Muscle of leg (tissue), 11 donors: Measurements from ENCODE around the gene IRF2. TPM values are rescaled to one million over a fixed set of nuclear protein-coding genes. Genes with fewer than 3 reads are reported as not detected.
"Not testable (repeated sequence)": the region's sequence is repeated elsewhere in the genome, so short reads cannot be mapped to it uniquely, and the experiment has no call there.

Experiments used
- DNase-seq: peaks from one replicate; pipeline ENCODE4 v3.0.0; 2013
- H3K27ac ChIP-seq: one replicate; pipeline ENCODE4 v1.5.1; 2013; ENCODE audit warnings: mild to moderate bottlenecking, low read length, control low read depth
- H3K27me3 ChIP-seq: one replicate; pipeline ENCODE4 v1.6.1; 2013; ENCODE audit warnings: low read length; ENCODE audit not compliant: control insufficient read depth, insufficient read depth
- H3K36me3 ChIP-seq: one replicate; pipeline ENCODE4 v1.6.1; 2013; ENCODE audit warnings: low read length; ENCODE audit not compliant: control insufficient read depth, insufficient read depth
- H3K4me1 ChIP-seq: one replicate; pipeline ENCODE4 v1.6.1; 2013; ENCODE audit warnings: low read length; ENCODE audit not compliant: control insufficient read depth, insufficient read depth
- H3K4me3 ChIP-seq: one replicate; pipeline ENCODE4 v1.5.1; 2013; ENCODE audit warnings: low read length, control low read depth
- H3K9me3 ChIP-seq: replicated peaks from 2 replicates; pipeline ENCODE4 v1.6.1; 2013; ENCODE audit warnings: low read depth, low read length; ENCODE audit not compliant: control insufficient read depth
- WGBS: methylation state at CpG from one replicate; pipeline ENCODE4 v1.1.5; 2013; ENCODE audit warnings: missing lambda C conversion rate; ENCODE audit not compliant: insufficient coverage; 5-methylcytosine and 5-hydroxymethylcytosine counted together
- polyA plus RNA-seq, 8 donors: library from polyadenylated mRNA; unstranded; fragments of 120-200 nt; gene quantifications; one replicate each; pipeline versions ENCODE4 v1.2.1 to v1.2.3, GENCODE V29; 2013; ENCODE audit warnings: inconsistent platforms in 1 of 8, low replicate concordance in 1 of 8; ENCODE audit not compliant: insufficient read length in 8 of 8, insufficient read depth in 1 of 8
- total RNA-seq: library from RNA; stranded (reverse); fragments of 120-200 nt; gene quantifications from one replicate; pipeline ENCODE4 v1.2.4, GENCODE V29; 2013

The IRF2 gene
- total and polyA plus RNA-seq, 9 donors = 14.8 to 19.4 (median 17.7) TPM

DNA sequence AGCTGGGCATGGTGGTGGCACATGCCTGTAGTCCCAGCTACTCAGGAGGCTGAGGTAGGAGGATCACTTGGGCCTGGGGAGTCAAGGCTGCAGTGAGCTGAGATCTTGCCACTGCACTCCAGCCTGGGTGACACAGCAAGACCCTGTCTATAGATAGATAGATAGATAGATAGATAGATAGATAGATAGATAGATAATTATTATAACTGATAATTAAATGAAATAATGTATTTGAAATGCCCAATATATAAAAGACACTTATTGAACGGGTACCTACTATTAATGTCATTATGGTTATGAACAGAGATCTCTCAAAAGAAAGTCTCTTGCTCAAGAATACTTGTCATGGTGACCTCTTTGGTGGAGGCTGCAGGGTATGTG is 131.5 kb downstream of the IRF2 start:
- not testable (repeated sequence) for H3K9me3 ChIP-seq, H3K36me3 ChIP-seq, DNase-seq, H3K4me3 ChIP-seq, H3K27me3 ChIP-seq
- WGBS = no CpG with 5 or more reads among the region's 1 CpG
- H3K4me1 ChIP-seq = peaks cover 34% of the 10 kb centered on the region
- peak overlapping the region; percentile 93 for H3K27ac ChIP-seq

DNA sequence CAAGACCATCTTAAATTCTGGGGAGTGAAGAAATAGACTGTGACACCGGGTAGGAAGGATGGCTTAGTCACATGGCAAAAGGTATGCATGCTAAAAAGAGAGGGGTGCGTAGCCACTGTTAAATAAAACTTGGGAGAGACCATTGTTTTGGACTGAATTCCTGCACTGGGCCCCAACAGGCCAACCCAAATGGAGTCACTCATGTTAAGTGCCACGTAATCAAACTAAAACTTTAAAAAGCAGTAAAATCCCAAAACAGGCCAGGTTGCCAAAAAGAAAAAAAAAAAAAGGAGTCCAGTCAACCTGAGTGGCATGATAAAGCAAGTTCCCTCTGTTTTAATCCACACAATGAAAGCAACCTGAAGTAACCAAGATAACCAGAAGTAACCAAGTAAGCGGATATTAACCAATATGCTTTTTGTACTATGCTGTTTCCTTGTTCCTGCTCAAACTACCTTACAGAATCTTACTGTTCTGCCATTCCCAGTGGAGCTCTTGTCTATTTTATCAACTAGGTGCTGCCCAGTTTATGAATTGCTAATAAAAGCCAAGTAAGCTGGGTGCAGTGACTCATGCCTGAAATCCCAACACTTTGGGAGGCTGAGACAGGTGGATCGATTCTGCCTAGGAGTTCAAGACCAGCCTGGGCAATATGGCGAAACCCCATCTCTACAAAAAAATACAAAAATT is 132.0 kb downstream of the IRF2 start:
- WGBS = 58% methylated on average over 2 of the region's 6 CpGs
- Histone ChIP-seq H3K27ac (no peak overlapping the region), H3K4me1 (peaks cover 29% of the 10 kb centered on the region), H3K4me3 (no peak overlapping the region), H3K9me3 (no peaks in the 10 kb centered on the region), H3K27me3 (no peaks in the 10 kb centered on the region), H3K36me3 (no peaks in the 10 kb centered on the region)
- no peak for DNase-seq

DNA sequence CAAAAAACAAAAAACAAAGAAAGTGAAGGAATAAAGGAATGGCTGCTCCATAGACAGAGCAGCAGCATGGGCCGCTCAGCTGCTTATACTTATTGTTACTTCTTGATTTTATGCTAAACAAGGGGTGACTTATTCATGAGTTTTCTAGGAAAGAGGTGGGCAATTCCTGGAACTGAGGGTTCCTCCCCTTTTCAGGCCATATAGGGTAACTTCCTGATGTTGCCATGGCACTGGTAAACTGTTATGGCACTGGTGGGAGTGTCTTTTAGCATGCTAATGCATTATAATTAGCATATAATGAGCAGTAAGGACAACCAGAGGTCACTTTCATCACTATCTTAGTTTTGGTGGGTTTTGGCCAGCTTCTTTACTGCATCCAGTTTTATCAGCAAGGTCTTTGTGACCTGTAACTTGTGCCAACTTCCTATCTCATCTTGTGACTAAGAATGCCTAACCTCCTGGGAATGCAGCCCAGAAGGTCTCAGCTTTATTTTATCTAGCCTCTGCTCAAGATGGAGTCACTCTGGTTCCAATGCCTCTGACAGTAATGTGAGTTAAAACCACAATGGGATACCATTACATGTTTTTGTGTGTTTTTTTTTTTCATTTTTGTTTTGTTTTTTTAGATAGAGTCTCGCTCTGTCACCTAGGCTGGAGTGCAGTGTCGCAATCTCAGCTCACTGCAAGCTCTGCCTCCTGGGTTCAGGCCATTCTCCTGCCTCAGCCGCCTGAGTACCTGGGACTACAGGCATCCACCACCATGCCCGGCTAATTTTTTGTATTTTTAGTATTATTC is 134.8 kb downstream of the IRF2 start:
- DNase-seq, H3K27me3 ChIP-seq, H3K4me3 ChIP-seq, H3K27ac ChIP-seq, H3K36me3 ChIP-seq, H3K9me3 ChIP-seq, H3K4me1 ChIP-seq: not testable (repeated sequence)
- 100% methylated on average over 1 of the region's 5 CpGs for WGBS

DNA sequence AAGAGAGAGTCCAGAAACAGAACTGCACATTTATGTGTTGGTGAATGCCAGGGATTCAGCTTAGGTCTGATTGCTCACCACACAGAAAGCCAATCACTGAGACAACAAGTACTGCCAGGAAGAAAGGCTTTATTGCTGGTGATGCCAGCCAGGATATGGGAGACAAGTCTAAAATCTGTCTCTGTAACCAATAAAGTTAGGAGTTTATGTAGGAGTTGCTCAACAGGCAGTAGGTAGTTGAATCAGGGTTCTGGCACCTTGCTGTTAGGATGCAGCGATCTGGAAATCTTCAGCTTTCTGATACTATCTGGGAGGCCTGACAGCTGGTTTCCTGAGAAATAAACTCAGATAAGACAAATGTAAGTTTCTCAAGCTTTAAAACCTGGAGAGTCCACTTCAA is 136.4 kb downstream of the IRF2 start:
- H3K36me3 ChIP-seq = no peaks in the 10 kb centered on the region
- H3K27ac ChIP-seq = no peak overlapping the region
- no peak overlapping the region for H3K4me3 ChIP-seq
- no peak for DNase-seq
- no peaks in the 10 kb centered on the region for H3K27me3 ChIP-seq
- H3K4me1 ChIP-seq = no peaks in the 10 kb centered on the region
- WGBS = no CpG with 5 or more reads among the region's 1 CpG
- H3K9me3 ChIP-seq = no peaks in the 10 kb centered on the region

Other genes starting within 250 kb of the IRF2 start
- 40.7 TPM for gene CASP3, start 174.9 kb upstream of the IRF2 start, total RNA-seq
- 10 to 100 TPM; 35.6 to 49.1 (median 41.6) TPM for gene CASP3, start 174.9 kb upstream of the IRF2 start, polyA plus RNA-seq
- gene PRIMPOL, start 175.2 kb upstream of the IRF2 start, total RNA-seq = 29.3 TPM
- gene PRIMPOL, start 175.2 kb upstream of the IRF2 start, polyA plus RNA-seq = 10 to 100 TPM; 22.9 to 32.6 (median 25.2) TPM